Hepatocyte (in vitro differentiated cells): ENCODE measurements around the gene LSAMP. TPM values are rescaled to one million over a fixed set of nuclear protein-coding genes. Genes with fewer than 3 reads are reported as not detected.

ENCODE experiments used
- DNase-seq: peaks from one replicate; pipeline ENCODE4 v3.0.0-alpha.2; 2016; ENCODE audit warnings: low spot score
- H2AFZ ChIP-seq: fragments of 200-600 bp; sonication (generic); 2 replicates; pipeline ENCODE4 v1.6.0; 2016; ENCODE audit warnings: antibody characterized with exemption, mild to moderate bottlenecking
- H3K27ac ChIP-seq: fragments of 200-600 bp; sonication (generic); 2 replicates; pipeline ENCODE4 v1.5.1; 2016; ENCODE audit warnings: mild to moderate bottlenecking
- H3K27me3 ChIP-seq: fragments of 200-600 bp; sonication (generic); 2 replicates; pipeline ENCODE4 v1.6.1; 2016
- H3K36me3 ChIP-seq: fragments of 200-600 bp; sonication (generic); replicated peaks from 2 replicates; pipeline ENCODE4 v1.5.1; 2016; ENCODE audit warnings: low read depth; ENCODE audit not compliant: insufficient read depth
- H3K4me1 ChIP-seq: fragments of 200-600 bp; sonication (generic); 2 replicates; pipeline ENCODE4 v1.5.1; 2016; ENCODE audit warnings: mild to moderate bottlenecking, moderate library complexity; ENCODE audit not compliant: insufficient read depth
- H3K4me2 ChIP-seq: fragments of 200-600 bp; sonication (generic); 2 replicates; pipeline ENCODE4 v1.6.0; 2016
- H3K4me3 ChIP-seq: fragments of 200-600 bp; sonication (generic); 2 replicates; pipeline ENCODE4 v1.5.1; 2016; ENCODE audit warnings: mild to moderate bottlenecking
- H3K79me2 ChIP-seq: fragments of 200-600 bp; sonication (generic); 2 replicates; pipeline ENCODE4 v1.6.0; 2017; ENCODE audit warnings: mild to moderate bottlenecking
- H3K9me2 ChIP-seq: fragments of 200-600 bp; sonication (generic); replicated peaks from 2 replicates; pipeline ENCODE4 v1.6.0; 2017; ENCODE audit warnings: mild to moderate bottlenecking; ENCODE audit not compliant: insufficient read depth
- H3K9me3 ChIP-seq: fragments of 200-600 bp; sonication (generic); 2 replicates; pipeline ENCODE4 v1.5.1; 2016; ENCODE audit warnings: low read depth, mild to moderate bottlenecking
- H4K20me1 ChIP-seq: fragments of 200-600 bp; sonication (generic); 2 replicates; pipeline ENCODE4 v1.6.0; 2016; ENCODE audit warnings: mild to moderate bottlenecking; ENCODE audit not compliant: insufficient read depth, poor library complexity, severe bottlenecking
- CTCF ChIP-seq: fragments of 200-600 bp; sonication (generic); IDR thresholded peaks from 2 replicates; pipeline ENCODE4 v1.5.1; 2016; ENCODE audit warnings: antibody characterized with exemption, mild to moderate bottlenecking; ENCODE audit not compliant: poor library complexity
- EZH2 ChIP-seq: fragments of 200-600 bp; sonication (generic); IDR thresholded peaks from 2 replicates; pipeline ENCODE4 v1.6.1; 2016; ENCODE audit warnings: antibody characterized with exemption, mild to moderate bottlenecking, borderline replicate concordance
- EZH2phosphoT487 ChIP-seq: fragments of 200-600 bp; sonication (generic); IDR thresholded peaks from one replicate; pipeline ENCODE4 v1.6.1; 2018; ENCODE audit warnings: antibody characterized with exemption, mild to moderate bottlenecking, low read depth, moderate library complexity; ENCODE audit not compliant: unreplicated experiment, severe bottlenecking
- WGBS: methylation state at CpG from one replicate; pipeline ENCODE4 v1.1.6; 2016; ENCODE audit warnings: low lambda C conversion rate; ENCODE audit errors: missing lambda C conversion rate; 5-methylcytosine and 5-hydroxymethylcytosine counted together
- polyA plus RNA-seq: library from polyadenylated mRNA; unstranded; fragments of >200 nt; fragmentation: Nextera tagmentation; extraction: Ambion mirVana; gene quantifications from 2 replicates; pipeline ENCODE4 v1.2.1, GENCODE V29; 2016
- total RNA-seq: library from RNA; depleted of rRNA; stranded (reverse); fragments of >200 nt; gene quantifications from 2 replicates; pipeline ENCODE4 v1.2.3, GENCODE V29; 2014

The LSAMP gene
- total and polyA plus RNA-seq, 2 experiments from 2014 or later, result 15.1 to 22.3 TPM

DNA sequence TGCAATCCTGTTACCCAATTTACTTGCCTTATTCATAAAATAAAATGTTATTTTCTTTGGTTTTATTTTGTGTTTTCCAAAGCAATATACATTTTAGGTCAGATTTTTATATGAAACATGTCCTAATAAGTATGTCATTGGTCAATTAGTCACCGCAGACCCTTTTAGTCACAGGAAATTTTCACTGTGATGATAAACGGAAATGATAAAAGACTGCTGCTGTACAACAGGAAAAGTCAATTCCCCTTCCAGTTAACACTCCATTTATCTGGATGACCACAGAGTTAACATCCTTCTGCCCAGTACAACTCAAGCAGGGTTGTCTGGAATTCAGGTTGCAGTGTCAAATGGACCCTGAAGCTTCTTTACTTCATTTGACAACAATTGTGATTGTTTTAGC, 175.2 kb downstream of the LSAMP start:
- no peak overlapping the region for H3K4me2 ChIP-seq
- H2AFZ ChIP-seq, result no peak overlapping the region
- WGBS, result 54% methylated on average over 2 of the region's 2 CpGs
- TF ChIP-seq EZH2 (no peak), EZH2phosphoT487 (no peak), CTCF (no peak)
- no peaks in the 10 kb centered on the region for H4K20me1 ChIP-seq
- peaks cover 6% of the 10 kb centered on the region for H3K4me1 ChIP-seq
- H3K9me3 ChIP-seq, result no peaks in the 10 kb centered on the region
- no peak overlapping the region for H3K4me3 ChIP-seq
- H3K79me2 ChIP-seq, result no peaks in the 10 kb centered on the region
- no peaks in the 10 kb centered on the region for H3K27me3 ChIP-seq
- no peak overlapping the region for H3K27ac ChIP-seq
- H3K9me2 ChIP-seq, result no peaks in the 10 kb centered on the region
- no peak for DNase-seq
- H3K36me3 ChIP-seq, result no peaks in the 10 kb centered on the region

DNA sequence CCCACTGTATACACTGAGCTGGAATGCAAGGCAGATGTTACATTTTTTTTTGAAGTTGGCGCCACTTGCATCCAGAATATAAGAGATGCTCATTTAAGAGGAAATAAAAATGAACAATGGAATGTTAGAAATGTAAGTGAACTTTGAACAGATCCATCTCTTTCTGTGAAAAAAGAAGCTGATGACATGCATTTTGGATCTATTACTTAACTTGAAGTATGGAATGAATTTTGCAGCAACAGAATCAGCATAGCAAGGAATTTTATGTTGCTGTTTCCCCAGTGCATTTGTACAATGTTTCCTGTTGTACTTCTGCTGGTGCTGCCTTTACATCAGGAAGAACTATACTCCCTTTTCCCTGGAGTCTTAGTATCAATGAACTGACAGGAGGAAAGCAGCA, 178.2 kb downstream of the LSAMP start:
- Histone ChIP-seq H4K20me1 (no peaks in the 10 kb centered on the region), H3K79me2 (no peaks in the 10 kb centered on the region), H3K4me3 (no peak overlapping the region), H3K9me3 (no peaks in the 10 kb centered on the region), H3K4me2 (no peak overlapping the region), H3K27ac (no peak overlapping the region), H2AFZ (no peak overlapping the region), H3K36me3 (no peaks in the 10 kb centered on the region), H3K9me2 (no peaks in the 10 kb centered on the region), H3K4me1 (peaks cover 11% of the 10 kb centered on the region), H3K27me3 (no peaks in the 10 kb centered on the region)
- no peak for DNase-seq
- no peak for TF ChIP-seq EZH2
- TF ChIP-seq CTCF, result no peak
- TF ChIP-seq EZH2phosphoT487, result no peak
- WGBS, result 100% methylated on average over 1 of the region's 1 CpG

DNA sequence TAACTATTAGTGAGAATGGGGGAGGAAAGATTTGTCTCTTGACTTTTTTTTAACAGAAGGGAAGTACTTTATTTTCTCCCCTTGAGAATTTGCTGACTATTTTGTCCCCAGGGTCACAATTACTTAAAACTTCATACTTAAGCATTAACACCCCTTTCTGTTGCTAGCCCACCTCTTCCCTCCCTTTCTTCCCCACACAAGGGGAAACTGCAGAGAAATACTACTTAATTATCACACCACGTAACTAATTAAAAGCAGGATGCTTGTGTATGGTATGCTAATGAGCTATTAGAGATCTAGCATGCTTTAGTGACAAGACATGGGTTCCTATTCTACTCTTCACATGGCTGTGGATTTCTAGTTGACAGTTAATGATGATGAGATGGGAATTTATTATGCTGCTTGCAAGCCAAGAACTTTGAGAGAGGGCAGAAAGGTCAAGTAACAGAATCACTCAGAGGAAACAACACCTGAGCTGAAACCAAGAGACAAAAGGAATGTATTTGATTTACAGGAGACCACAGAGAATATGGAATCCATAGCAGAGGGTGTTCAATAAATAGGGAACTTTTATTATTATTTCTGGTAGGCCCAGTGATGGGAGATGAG, 179.2 kb downstream of the LSAMP start:
- Histone ChIP-seq H3K27ac (no peak overlapping the region), H3K9me2 (no peaks in the 10 kb centered on the region), H3K4me3 (no peak overlapping the region), H3K4me1 (peaks cover 11% of the 10 kb centered on the region), H3K27me3 (no peaks in the 10 kb centered on the region), H4K20me1 (no peaks in the 10 kb centered on the region), H3K79me2 (no peaks in the 10 kb centered on the region), H3K9me3 (no peaks in the 10 kb centered on the region), H2AFZ (no peak overlapping the region), H3K4me2 (no peak overlapping the region), H3K36me3 (no peaks in the 10 kb centered on the region)
- no peak for DNase-seq
- no peak for TF ChIP-seq CTCF
- no peak for TF ChIP-seq EZH2
- no peak for TF ChIP-seq EZH2phosphoT487
- whole genome bisulfite sequencing, result 92% methylated on average over 1 of the region's 1 CpG

GRCh38 chr3:116265320-116265695, 180.0 kb downstream of the LSAMP start:
- peaks cover 11% of the 10 kb centered on the region for H3K4me1 ChIP-seq
- H2AFZ ChIP-seq, result no peak overlapping the region
- no peaks in the 10 kb centered on the region for H4K20me1 ChIP-seq
- TF ChIP-seq EZH2, result no peak
- no peak for TF ChIP-seq CTCF
- no peak for TF ChIP-seq EZH2phosphoT487
- no peaks in the 10 kb centered on the region for H3K27me3 ChIP-seq
- no peaks in the 10 kb centered on the region for H3K79me2 ChIP-seq
- no peak overlapping the region for H3K4me2 ChIP-seq
- no peaks in the 10 kb centered on the region for H3K9me2 ChIP-seq
- no peaks in the 10 kb centered on the region for H3K36me3 ChIP-seq
- 83% methylated on average over 8 of the region's 8 CpGs for WGBS
- DNase-seq, result no peak
- H3K27ac ChIP-seq, result no peak overlapping the region
- no peaks in the 10 kb centered on the region for H3K9me3 ChIP-seq
- H3K4me3 ChIP-seq, result no peak overlapping the region
